Measurements from ENCODE around the gene AP3B1. TPM values are rescaled to one million over a fixed set of nuclear protein-coding genes. Genes with fewer than 3 reads are reported as not detected.

AP3B1 gene
- total RNA-seq, 4 donors from 2014 or later: 33.8 to 38.6 (median 36.0) TPM

DNA sequence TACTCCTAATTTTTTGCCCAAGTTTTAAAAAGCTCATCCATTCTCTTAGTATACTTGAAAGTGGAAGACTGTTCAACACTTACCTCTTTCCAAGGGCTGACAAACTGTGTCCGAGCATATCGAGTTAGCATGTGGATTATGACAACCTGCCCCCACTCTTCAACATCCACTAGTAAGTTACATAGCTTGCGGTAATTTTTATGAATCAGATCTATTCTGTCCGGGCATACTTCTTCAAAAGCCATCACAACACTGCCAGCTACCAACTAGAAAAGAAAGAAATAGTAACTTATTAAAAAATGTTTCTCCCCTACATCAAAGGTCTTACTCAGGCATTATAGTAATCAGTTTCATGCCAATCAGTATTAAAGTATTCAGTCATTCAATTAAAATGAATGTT, 78.5 kb downstream of the AP3B1 start:
- Histone ChIP-seq H3K4me1 (no peaks in the 10 kb centered on the region), H3K9me3 (peaks cover 0 to 4% (median 0%) of the 10 kb centered on the region in 3 donors), H3K27ac (no peak overlapping the region), H3K36me3 (peaks cover 0 to 23% of the 10 kb centered on the region in 2 donors), H3K4me3 (no peak overlapping the region), H3K27me3 (no peaks in the 10 kb centered on the region)
- TF ChIP-seq POLR2AphosphoS5 (IDR thresholded peaks at IDR 0.05) (no peak), POLR2A (IDR thresholded peaks at IDR 0.05) (no peak), EP300 (IDR thresholded peaks at IDR 0.05) (no peak)
- TF ChIP-seq, protein P1, sequence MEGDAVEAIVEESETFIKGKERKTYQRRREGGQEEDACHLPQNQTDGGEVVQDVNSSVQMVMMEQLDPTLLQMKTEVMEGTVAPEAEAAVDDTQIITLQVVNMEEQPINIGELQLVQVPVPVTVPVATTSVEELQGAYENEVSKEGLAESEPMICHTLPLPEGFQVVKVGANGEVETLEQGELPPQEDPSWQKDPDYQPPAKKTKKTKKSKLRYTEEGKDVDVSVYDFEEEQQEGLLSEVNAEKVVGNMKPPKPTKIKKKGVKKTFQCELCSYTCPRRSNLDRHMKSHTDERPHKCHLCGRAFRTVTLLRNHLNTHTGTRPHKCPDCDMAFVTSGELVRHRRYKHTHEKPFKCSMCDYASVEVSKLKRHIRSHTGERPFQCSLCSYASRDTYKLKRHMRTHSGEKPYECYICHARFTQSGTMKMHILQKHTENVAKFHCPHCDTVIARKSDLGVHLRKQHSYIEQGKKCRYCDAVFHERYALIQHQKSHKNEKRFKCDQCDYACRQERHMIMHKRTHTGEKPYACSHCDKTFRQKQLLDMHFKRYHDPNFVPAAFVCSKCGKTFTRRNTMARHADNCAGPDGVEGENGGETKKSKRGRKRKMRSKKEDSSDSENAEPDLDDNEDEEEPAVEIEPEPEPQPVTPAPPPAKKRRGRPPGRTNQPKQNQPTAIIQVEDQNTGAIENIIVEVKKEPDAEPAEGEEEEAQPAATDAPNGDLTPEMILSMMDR (IDR thresholded peaks at IDR 0.05): no peak
- 60 to 84% methylated on average over 4 of the region's 4 CpGs for WGBS, 2 donors (ENCODE audit: low coverage in 1 of 2)
- no peak for ATAC-seq

DNA sequence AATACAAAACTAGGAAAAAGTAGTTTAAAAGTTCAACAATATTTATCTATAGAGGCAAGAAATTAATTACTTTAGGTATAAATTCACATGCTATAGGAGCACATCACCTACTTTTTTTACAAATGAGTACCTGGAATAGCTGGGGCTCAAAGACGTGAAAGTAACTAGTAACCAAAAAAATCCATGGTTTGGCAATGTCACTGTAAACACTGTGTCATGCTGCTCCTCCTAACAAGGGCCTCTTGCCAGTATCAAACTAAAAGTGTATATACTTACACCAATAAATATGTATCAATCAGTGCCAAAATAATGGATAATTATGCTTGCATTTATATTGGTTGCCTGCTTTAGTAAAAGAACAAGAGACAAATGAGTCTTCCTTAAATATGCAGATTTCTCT, 78.9 kb downstream of the AP3B1 start:
- no peak overlapping the region for H3K4me3 ChIP-seq
- ATAC-seq: no peak
- H3K27me3 ChIP-seq: no peaks in the 10 kb centered on the region
- H3K9me3 ChIP-seq: no peaks in the 10 kb centered on the region
- TF ChIP-seq POLR2A (IDR thresholded peaks at IDR 0.05) (no peak), POLR2AphosphoS5 (IDR thresholded peaks at IDR 0.05) (no peak), EP300 (IDR thresholded peaks at IDR 0.05) (no peak)
- TF ChIP-seq, protein P1 (IDR thresholded peaks at IDR 0.05): no peak
- H3K36me3 ChIP-seq: peaks cover 0 to 19% of the 10 kb centered on the region in 2 donors
- H3K4me1 ChIP-seq: no peaks in the 10 kb centered on the region
- no peak overlapping the region for H3K27ac ChIP-seq
- 29 to 44% methylated on average over 1 of the region's 1 CpG for WGBS, 2 donors (ENCODE audit: low coverage in 1 of 2)

DNA sequence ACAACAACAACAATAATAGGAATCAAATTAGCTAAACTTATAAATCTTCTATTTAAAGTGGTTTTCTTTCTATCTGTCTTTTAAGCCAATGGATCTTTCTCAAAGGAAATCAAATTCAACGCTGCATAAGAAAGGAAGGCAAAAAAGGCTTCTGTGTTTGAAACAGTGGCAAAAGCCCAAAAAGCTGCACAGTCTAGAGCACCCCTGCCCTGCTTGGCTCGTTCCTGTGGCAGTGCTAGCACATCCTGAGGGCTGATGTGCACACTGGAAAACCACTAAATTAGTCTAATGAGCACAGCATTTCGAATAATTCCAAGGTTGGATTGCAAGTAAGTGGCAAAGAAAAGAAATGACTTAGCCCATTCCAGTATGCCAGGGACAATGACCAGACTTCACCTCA, 80.7 kb downstream of the AP3B1 start:
- H3K4me1 ChIP-seq: no peaks in the 10 kb centered on the region
- WGBS, 2 donors (ENCODE audit: low coverage in 1 of 2): 88 to 92% methylated on average over 2 to 3 of the region's 3 CpGs
- H3K4me3 ChIP-seq: no peak overlapping the region
- ATAC-seq: no peak
- no peaks in the 10 kb centered on the region for H3K27me3 ChIP-seq
- H3K27ac ChIP-seq: no peak overlapping the region
- H3K36me3 ChIP-seq: peaks cover 0 to 15% of the 10 kb centered on the region in 2 donors
- TF ChIP-seq POLR2AphosphoS5 (IDR thresholded peaks at IDR 0.05) (no peak), EP300 (IDR thresholded peaks at IDR 0.05) (no peak), POLR2A (IDR thresholded peaks at IDR 0.05) (no peak)
- TF ChIP-seq, protein P1 (IDR thresholded peaks at IDR 0.05): no peak
- no peaks in the 10 kb centered on the region for H3K9me3 ChIP-seq

DNA sequence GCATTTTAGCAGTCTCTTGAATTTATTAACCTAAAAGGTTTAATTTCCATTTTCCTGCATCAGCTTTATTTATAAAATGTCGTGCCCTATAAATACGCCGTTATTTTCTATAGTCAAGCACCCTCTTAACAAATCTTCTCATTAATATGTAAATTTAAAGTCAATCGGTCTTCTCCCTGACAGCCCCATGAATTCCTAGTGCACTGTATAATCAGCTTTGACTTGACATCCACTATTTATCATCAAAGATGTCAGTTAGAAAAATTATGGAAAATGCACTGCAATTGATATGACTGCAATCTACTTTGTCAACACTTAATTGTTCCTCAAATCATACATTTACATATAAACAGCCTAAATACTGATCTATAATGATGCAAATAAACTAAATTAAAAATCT, 83.4 kb downstream of the AP3B1 start:
- H3K4me1 ChIP-seq: no peaks in the 10 kb centered on the region
- TF ChIP-seq, protein P1 (IDR thresholded peaks at IDR 0.05): no peak
- TF ChIP-seq EP300 (IDR thresholded peaks at IDR 0.05) (no peak), POLR2A (IDR thresholded peaks at IDR 0.05) (no peak), POLR2AphosphoS5 (IDR thresholded peaks at IDR 0.05) (no peak)
- no peak overlapping the region for H3K27ac ChIP-seq
- WGBS, 2 donors (ENCODE audit: low coverage in 1 of 2): 79 to 91% methylated on average over 4 of the region's 4 CpGs
- no peaks in the 10 kb centered on the region for H3K9me3 ChIP-seq
- H3K4me3 ChIP-seq: no peak overlapping the region
- no peak for ATAC-seq
- no peaks in the 10 kb centered on the region for H3K27me3 ChIP-seq
- H3K36me3 ChIP-seq: peaks cover 0 to 20% of the 10 kb centered on the region in 2 donors

DNA sequence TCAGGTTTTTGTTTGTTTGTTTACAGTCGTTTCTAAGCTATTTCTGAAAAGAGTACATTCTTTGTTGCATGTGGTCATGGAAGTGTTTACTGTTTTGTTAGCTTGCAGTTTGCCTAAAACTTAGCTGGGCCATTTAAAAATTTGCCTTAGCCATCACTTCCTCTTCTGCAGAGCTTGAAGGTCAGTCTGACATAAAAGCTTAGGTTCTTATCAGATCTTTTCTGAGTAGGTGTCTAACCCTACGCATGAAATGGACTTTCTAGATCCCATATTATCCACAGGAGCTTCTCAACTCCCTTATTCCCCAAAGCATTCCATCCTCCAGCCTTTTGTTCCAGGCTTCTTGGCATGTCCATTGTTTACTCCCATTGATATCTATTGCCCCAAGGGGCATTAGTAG, 90.3 kb downstream of the AP3B1 start:
- H3K27ac ChIP-seq: no peak overlapping the region
- no peaks in the 10 kb centered on the region for H3K9me3 ChIP-seq
- 88 to 95% methylated on average over 2 of the region's 2 CpGs for WGBS, 2 donors (ENCODE audit: low coverage in 1 of 2)
- H3K4me3 ChIP-seq: no peak overlapping the region
- peaks cover 0 to 39% of the 10 kb centered on the region in 2 donors for H3K36me3 ChIP-seq
- H3K27me3 ChIP-seq: no peaks in the 10 kb centered on the region
- TF ChIP-seq POLR2AphosphoS5 (IDR thresholded peaks at IDR 0.05): no peak
- no peak for TF ChIP-seq EP300 (IDR thresholded peaks at IDR 0.05)
- TF ChIP-seq POLR2A (IDR thresholded peaks at IDR 0.05): no peak
- TF ChIP-seq, protein P1 (IDR thresholded peaks at IDR 0.05): no peak
- no peaks in the 10 kb centered on the region for H3K4me1 ChIP-seq
- ATAC-seq: no peak
